ENCODE results near the gene COL4A6.
"Not testable (repeated sequence)": the region's sequence is repeated elsewhere in the genome, so short reads cannot be mapped to it uniquely, and the experiment has no call there.

DNA sequence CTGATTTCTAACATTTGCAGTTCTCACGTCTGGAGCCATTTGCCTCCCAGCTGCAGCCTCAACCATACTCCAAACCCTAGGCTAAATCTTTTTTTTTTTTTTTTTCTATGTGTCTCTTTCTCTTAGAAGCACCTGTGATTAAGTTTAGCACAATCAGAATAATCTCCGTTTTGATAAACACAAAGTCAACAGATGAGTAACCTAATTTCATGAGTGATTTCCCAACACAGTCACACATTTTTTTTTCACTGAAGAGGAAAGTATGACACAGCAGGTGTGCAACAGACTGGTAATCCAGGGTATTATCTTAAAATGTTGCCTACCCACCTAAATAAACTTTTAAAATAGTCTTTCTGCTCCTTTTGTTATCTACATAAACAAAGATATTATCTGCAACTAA is 62.6 kb downstream of the COL4A6 start:
- TF ChIP-seq CTCF (IDR thresholded peaks at IDR 0.05; ENCODE audit: poor library complexity, severe bottlenecking); EZH2 (IDR thresholded peaks at IDR 0.05; ENCODE audit: borderline replicate concordance, insufficient read depth, low read length, poor library complexity, severe bottlenecking); RAD21 (conservative IDR thresholded peaks at IDR 0.05); POLR2AphosphoS5 (IDR thresholded peaks at IDR 0.05); SMC3 (conservative IDR thresholded peaks at IDR 0.05; ENCODE audit: poor library complexity); TAF1 (IDR thresholded peaks at IDR 0.05; ENCODE audit: low read depth); EP300 (conservative IDR thresholded peaks at IDR 0.05; ENCODE audit: poor library complexity, severe bottlenecking); MXI1 (conservative IDR thresholded peaks at IDR 0.05; ENCODE audit: poor library complexity, severe bottlenecking): not testable (repeated sequence)
- TF ChIP-seq, protein P1, sequence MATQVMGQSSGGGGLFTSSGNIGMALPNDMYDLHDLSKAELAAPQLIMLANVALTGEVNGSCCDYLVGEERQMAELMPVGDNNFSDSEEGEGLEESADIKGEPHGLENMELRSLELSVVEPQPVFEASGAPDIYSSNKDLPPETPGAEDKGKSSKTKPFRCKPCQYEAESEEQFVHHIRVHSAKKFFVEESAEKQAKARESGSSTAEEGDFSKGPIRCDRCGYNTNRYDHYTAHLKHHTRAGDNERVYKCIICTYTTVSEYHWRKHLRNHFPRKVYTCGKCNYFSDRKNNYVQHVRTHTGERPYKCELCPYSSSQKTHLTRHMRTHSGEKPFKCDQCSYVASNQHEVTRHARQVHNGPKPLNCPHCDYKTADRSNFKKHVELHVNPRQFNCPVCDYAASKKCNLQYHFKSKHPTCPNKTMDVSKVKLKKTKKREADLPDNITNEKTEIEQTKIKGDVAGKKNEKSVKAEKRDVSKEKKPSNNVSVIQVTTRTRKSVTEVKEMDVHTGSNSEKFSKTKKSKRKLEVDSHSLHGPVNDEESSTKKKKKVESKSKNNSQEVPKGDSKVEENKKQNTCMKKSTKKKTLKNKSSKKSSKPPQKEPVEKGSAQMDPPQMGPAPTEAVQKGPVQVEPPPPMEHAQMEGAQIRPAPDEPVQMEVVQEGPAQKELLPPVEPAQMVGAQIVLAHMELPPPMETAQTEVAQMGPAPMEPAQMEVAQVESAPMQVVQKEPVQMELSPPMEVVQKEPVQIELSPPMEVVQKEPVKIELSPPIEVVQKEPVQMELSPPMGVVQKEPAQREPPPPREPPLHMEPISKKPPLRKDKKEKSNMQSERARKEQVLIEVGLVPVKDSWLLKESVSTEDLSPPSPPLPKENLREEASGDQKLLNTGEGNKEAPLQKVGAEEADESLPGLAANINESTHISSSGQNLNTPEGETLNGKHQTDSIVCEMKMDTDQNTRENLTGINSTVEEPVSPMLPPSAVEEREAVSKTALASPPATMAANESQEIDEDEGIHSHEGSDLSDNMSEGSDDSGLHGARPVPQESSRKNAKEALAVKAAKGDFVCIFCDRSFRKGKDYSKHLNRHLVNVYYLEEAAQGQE (IDR thresholded peaks at IDR 0.05; ENCODE audit: borderline replicate concordance): not testable (repeated sequence)

All from neural cell (in vitro differentiated cells).